GM19099 (cell line): Measurements from ENCODE around the gene KRTAP19-7.

ENCODE experiments used
- POLR2A ChIP-seq: IDR thresholded peaks from 3 replicates; pipeline ENCODE4 v1.6.1; 2011; ENCODE audit warnings: low read depth; ENCODE audit not compliant: insufficient read length; ENCODE audit errors: extremely low read depth

The KRTAP19-7 gene

GRCh38 chr21:30541764-30542163 lies 19.4 kb downstream of the KRTAP19-7 start, which contains the start of gene KRTAP19-6:
Gene KRTAP19-6 (minus strand): TSS chr21:30541864. CDS start chr21:30541833, 31 bp downstream.
- TF ChIP-seq POLR2A: no peak

- TF ChIP-seq POLR2A: no peak
These were observed 42.2 kb downstream of the KRTAP19-7 start for GRCh38 chr21:30518876-30519275.

- TF ChIP-seq POLR2A: no peak
These were observed 45.4 kb downstream of the KRTAP19-7 start for GRCh38 chr21:30515681-30516080.
